ENCODE measurements around the gene TAF6L. TPM values are rescaled to one million over a fixed set of nuclear protein-coding genes. Genes with fewer than 3 reads are reported as not detected.

The TAF6L gene
- total RNA-seq, 1 donor from 2014 or later = 31.0 TPM

GRCh38 chr11:62777389-62777788, 6.2 kb downstream of the TAF6L start:
- DNase-seq (ENCODE audit: low spot score) = no peak
- Mint-ChIP-seq H3K27me3 (ENCODE audit: unreplicated experiment) (peaks cover 3% of the 10 kb centered on the region), H3K36me3 (ENCODE audit: low read depth, unreplicated experiment) (peaks cover 18% of the 10 kb centered on the region), H3K4me1 (ENCODE audit: unreplicated experiment) (no peaks in the 10 kb centered on the region), H3K4me3 (ENCODE audit: unreplicated experiment) (peak overlapping the region; percentile 26), H3K27ac (ENCODE audit: unreplicated experiment) (no peak overlapping the region), H3K9me3 (ENCODE audit: unreplicated experiment) (no peaks in the 10 kb centered on the region)
- no peak for TF ChIP-seq CTCF (IDR thresholded peaks at IDR 0.05; ENCODE audit: unreplicated experiment)

GRCh38 chr11:62778441-62778840, 7.2 kb downstream of the TAF6L start:
- Mint-ChIP-seq H3K36me3 (ENCODE audit: low read depth, unreplicated experiment) (peaks cover 26% of the 10 kb centered on the region), H3K9me3 (ENCODE audit: unreplicated experiment) (no peaks in the 10 kb centered on the region), H3K27ac (ENCODE audit: unreplicated experiment) (no peak overlapping the region), H3K4me1 (ENCODE audit: unreplicated experiment) (no peaks in the 10 kb centered on the region), H3K4me3 (ENCODE audit: unreplicated experiment) (peak overlapping the region; percentile 21), H3K27me3 (ENCODE audit: unreplicated experiment) (peaks cover 3% of the 10 kb centered on the region)
- TF ChIP-seq CTCF (IDR thresholded peaks at IDR 0.05; ENCODE audit: unreplicated experiment) = no peak
- no peak for DNase-seq (ENCODE audit: low spot score)

- Mint-ChIP-seq H3K27me3 (ENCODE audit: unreplicated experiment) (peaks cover 3% of the 10 kb centered on the region), H3K4me3 (ENCODE audit: unreplicated experiment) (peak overlapping the region; percentile 68), H3K27ac (ENCODE audit: unreplicated experiment) (peak overlapping the region; percentile 31), H3K4me1 (ENCODE audit: unreplicated experiment) (peaks cover 4% of the 10 kb centered on the region), H3K36me3 (ENCODE audit: low read depth, unreplicated experiment) (peaks cover 8% of the 10 kb centered on the region), H3K9me3 (ENCODE audit: unreplicated experiment) (no peaks in the 10 kb centered on the region)
- no peak for TF ChIP-seq CTCF (IDR thresholded peaks at IDR 0.05; ENCODE audit: unreplicated experiment)
- no peak for DNase-seq (ENCODE audit: low spot score)
Observed at GRCh38 chr11:62782753-62783152, 11.6 kb downstream of the TAF6L start.

GRCh38 chr11:62786318-62787004, 15.3 kb downstream of the TAF6L start:
- Mint-ChIP-seq H3K36me3 (ENCODE audit: low read depth, unreplicated experiment) (peaks cover 24% of the 10 kb centered on the region), H3K4me1 (ENCODE audit: unreplicated experiment) (peaks cover 16% of the 10 kb centered on the region), H3K4me3 (ENCODE audit: unreplicated experiment) (peak overlapping the region; percentile 83), H3K9me3 (ENCODE audit: unreplicated experiment) (no peaks in the 10 kb centered on the region), H3K27me3 (ENCODE audit: unreplicated experiment) (peaks cover 5% of the 10 kb centered on the region), H3K27ac (ENCODE audit: unreplicated experiment) (peak overlapping the region; percentile 24)
- TF ChIP-seq CTCF (IDR thresholded peaks at IDR 0.05; ENCODE audit: unreplicated experiment) = peak; percentile 99
- peak; percentile 95 for DNase-seq (ENCODE audit: low spot score)

GRCh38 chr11:62787005-62787759, 16.0 kb downstream of the TAF6L start, which contains the start of gene TMEM179B:
TMEM179B (plus strand) TSS chr11:62787402; CDS start chr11:62787432, 30 bp downstream.
- H3K27me3 Mint-ChIP-seq (ENCODE audit: unreplicated experiment) = peaks cover 8% of the 10 kb centered on the region
- peak within 1 kb of the TSS; percentile 93 for H3K4me3 Mint-ChIP-seq (ENCODE audit: unreplicated experiment)
- peak; percentile 91 for DNase-seq (ENCODE audit: low spot score)
- no peaks in the 10 kb centered on the region for H3K9me3 Mint-ChIP-seq (ENCODE audit: unreplicated experiment)
- H3K27ac Mint-ChIP-seq (ENCODE audit: unreplicated experiment) = peak within 1 kb of the TSS; percentile 89
- peak; percentile 9 for TF ChIP-seq CTCF (IDR thresholded peaks at IDR 0.05; ENCODE audit: unreplicated experiment)
- peaks cover 20% of the 10 kb centered on the region for H3K4me1 Mint-ChIP-seq (ENCODE audit: unreplicated experiment)
- peaks cover 24% of the 10 kb centered on the region for H3K36me3 Mint-ChIP-seq (ENCODE audit: low read depth, unreplicated experiment)

Measured in endothelial cell (in vitro differentiated cells).